Smooth muscle cell (in vitro differentiated cells): ENCODE results near the gene CAPN8. TPM values are rescaled to one million over a fixed set of nuclear protein-coding genes. Genes with fewer than 3 reads are reported as not detected.

Experiments used
- DNase-seq: peaks from one replicate; lab custom pipeline; 2025; ENCODE audit not compliant: unreplicated experiment; lab: John Stamatoyannopoulos, UW
- H2AFZ ChIP-seq: fragments of 200-600 bp; sonication (generic); 2 replicates; pipeline ENCODE4 v1.6.0; 2016; ENCODE audit warnings: antibody characterized with exemption, low read depth, mild to moderate bottlenecking
- H3F3A ChIP-seq: fragments of 200-600 bp; sonication (generic); 2 replicates; pipeline ENCODE4 v1.6.0; 2017; ENCODE audit warnings: antibody characterized with exemption, low read depth
- H3K27ac ChIP-seq: fragments of 200-600 bp; sonication (generic); 2 replicates; pipeline ENCODE4 v1.5.1; 2016; ENCODE audit warnings: low read depth, mild to moderate bottlenecking
- H3K27me3 ChIP-seq: fragments of 200-600 bp; sonication (generic); 2 replicates; pipeline ENCODE4 v1.6.1; 2016; ENCODE audit warnings: low read depth, mild to moderate bottlenecking
- H3K36me3 ChIP-seq: fragments of 200-600 bp; sonication (generic); 2 replicates; pipeline ENCODE4 v1.5.1; 2016; ENCODE audit warnings: low read depth
- H3K4me1 ChIP-seq: fragments of 200-600 bp; sonication (generic); 2 replicates; pipeline ENCODE4 v1.5.1; 2016; ENCODE audit warnings: low read depth
- H3K4me2 ChIP-seq: fragments of 200-600 bp; sonication (generic); 2 replicates; pipeline ENCODE4 v1.6.0; 2016; ENCODE audit warnings: mild to moderate bottlenecking
- H3K4me3 ChIP-seq: fragments of 200-600 bp; sonication (generic); 2 replicates; pipeline ENCODE4 v1.5.1; 2016; ENCODE audit warnings: mild to moderate bottlenecking
- H3K79me2 ChIP-seq: fragments of 200-600 bp; sonication (generic); 2 replicates; pipeline ENCODE4 v1.6.0; 2016; ENCODE audit warnings: low read depth, mild to moderate bottlenecking
- H3K9ac ChIP-seq: fragments of 200-600 bp; sonication (generic); 2 replicates; pipeline ENCODE4 v1.6.0; 2016; ENCODE audit warnings: low read depth
- H3K9me3 ChIP-seq: fragments of 200-600 bp; sonication (generic); replicated peaks from 2 replicates; pipeline ENCODE4 v1.5.1; 2016; ENCODE audit warnings: low read depth
- H4K20me1 ChIP-seq: fragments of 200-600 bp; sonication (generic); 2 replicates; pipeline ENCODE4 v1.6.0; 2016; ENCODE audit warnings: low read depth
- WGBS: methylation state at CpG from one replicate; pipeline ENCODE4 v1.1.7; 2016; ENCODE audit warnings: low lambda C conversion rate; 5-methylcytosine and 5-hydroxymethylcytosine counted together
- polyA plus RNA-seq: library from polyadenylated mRNA; unstranded; fragments of >200 nt; fragmentation: Nextera tagmentation; extraction: Ambion mirVana; gene quantifications from 2 replicates; pipeline ENCODE4 v1.2.1, GENCODE V29; 2016
- small RNA-seq: library from RNA; depleted of rRNA; stranded (forward); fragments of <200 nt; gene quantifications from one replicate; pipeline ENCODE3, GENCODE V24; 2014
- total RNA-seq: library from RNA; depleted of rRNA; stranded (reverse); fragments of >200 nt; gene quantifications from 2 replicates; pipeline ENCODE4 v1.2.3, GENCODE V29; 2014
- TF ChIP-seq, protein P1 (sequence below): fragments of 200-600 bp; sonication (generic); IDR thresholded peaks from 2 replicates; pipeline ENCODE4 v1.5.1; 2017; ENCODE audit warnings: borderline replicate concordance, mild to moderate bottlenecking, antibody characterized with exemption; ENCODE audit not compliant: insufficient read depth, poor library complexity, severe bottlenecking

The CAPN8 gene
- total and polyA plus RNA-seq, 2 experiments from 2014 or later = not detected

DNA sequence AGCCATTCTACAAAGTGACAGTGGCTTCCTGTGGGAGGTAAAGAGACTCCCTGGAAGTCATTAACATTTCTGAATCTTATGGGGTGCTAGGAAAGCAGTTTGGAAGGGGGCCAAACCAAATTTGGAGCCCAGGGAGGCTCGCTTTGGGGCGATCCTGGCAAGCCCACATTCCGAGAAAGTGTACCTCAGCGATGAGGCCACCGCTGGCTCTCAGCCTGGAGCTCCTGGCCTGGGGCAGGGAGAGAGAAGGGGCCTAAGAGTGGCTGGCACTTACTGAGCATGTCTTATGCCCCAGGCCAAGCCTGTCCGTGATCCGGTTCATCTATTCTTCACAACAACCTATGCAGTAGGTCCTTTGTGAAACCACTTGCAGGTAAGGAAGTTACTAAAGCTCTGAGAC is 173.5 kb downstream of the CAPN8 start:
- no peaks in the 10 kb centered on the region for H3F3A ChIP-seq
- 86% methylated on average over 7 of the region's 7 CpGs for WGBS
- H3K4me2 ChIP-seq = no peak overlapping the region
- no peak overlapping the region for H3K4me3 ChIP-seq
- H4K20me1 ChIP-seq = no peaks in the 10 kb centered on the region
- H3K9me3 ChIP-seq = no peaks in the 10 kb centered on the region
- no peaks in the 10 kb centered on the region for H3K4me1 ChIP-seq
- DNase-seq = no peak
- H3K27ac ChIP-seq = no peak overlapping the region
- no peak overlapping the region for H2AFZ ChIP-seq
- TF ChIP-seq, protein P1, sequence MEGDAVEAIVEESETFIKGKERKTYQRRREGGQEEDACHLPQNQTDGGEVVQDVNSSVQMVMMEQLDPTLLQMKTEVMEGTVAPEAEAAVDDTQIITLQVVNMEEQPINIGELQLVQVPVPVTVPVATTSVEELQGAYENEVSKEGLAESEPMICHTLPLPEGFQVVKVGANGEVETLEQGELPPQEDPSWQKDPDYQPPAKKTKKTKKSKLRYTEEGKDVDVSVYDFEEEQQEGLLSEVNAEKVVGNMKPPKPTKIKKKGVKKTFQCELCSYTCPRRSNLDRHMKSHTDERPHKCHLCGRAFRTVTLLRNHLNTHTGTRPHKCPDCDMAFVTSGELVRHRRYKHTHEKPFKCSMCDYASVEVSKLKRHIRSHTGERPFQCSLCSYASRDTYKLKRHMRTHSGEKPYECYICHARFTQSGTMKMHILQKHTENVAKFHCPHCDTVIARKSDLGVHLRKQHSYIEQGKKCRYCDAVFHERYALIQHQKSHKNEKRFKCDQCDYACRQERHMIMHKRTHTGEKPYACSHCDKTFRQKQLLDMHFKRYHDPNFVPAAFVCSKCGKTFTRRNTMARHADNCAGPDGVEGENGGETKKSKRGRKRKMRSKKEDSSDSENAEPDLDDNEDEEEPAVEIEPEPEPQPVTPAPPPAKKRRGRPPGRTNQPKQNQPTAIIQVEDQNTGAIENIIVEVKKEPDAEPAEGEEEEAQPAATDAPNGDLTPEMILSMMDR = no peak
- H3K27me3 ChIP-seq = peaks cover 2% of the 10 kb centered on the region
- no peaks in the 10 kb centered on the region for H3K79me2 ChIP-seq
- no peak overlapping the region for H3K9ac ChIP-seq
- H3K36me3 ChIP-seq = no peaks in the 10 kb centered on the region

Small RNA genes lying within 50 kb of the gene (small RNA-seq; reads per million reads assigned to genes)
- gene RNU6-1248P = not detected
- gene SNRPEP10 = not detected

Other genes with a start within 250 kb of the CAPN8 start
- 213 and 229 TPM in 2 replicates for gene CAPN2, start 46.8 kb upstream of the CAPN8 start, total RNA-seq
- gene CAPN2, start 46.8 kb upstream of the CAPN8 start, polyA plus RNA-seq = 182 and 210 TPM in 2 replicates
- 28.6 and 30.8 TPM in 2 replicates for gene TP53BP2, start 180.2 kb upstream of the CAPN8 start, total RNA-seq
- gene TP53BP2, start 180.2 kb upstream of the CAPN8 start, polyA plus RNA-seq = 11.8 and 20.2 TPM in 2 replicates